ENCODE results near the gene ARHGEF38.

Gene ARHGEF38

DNA sequence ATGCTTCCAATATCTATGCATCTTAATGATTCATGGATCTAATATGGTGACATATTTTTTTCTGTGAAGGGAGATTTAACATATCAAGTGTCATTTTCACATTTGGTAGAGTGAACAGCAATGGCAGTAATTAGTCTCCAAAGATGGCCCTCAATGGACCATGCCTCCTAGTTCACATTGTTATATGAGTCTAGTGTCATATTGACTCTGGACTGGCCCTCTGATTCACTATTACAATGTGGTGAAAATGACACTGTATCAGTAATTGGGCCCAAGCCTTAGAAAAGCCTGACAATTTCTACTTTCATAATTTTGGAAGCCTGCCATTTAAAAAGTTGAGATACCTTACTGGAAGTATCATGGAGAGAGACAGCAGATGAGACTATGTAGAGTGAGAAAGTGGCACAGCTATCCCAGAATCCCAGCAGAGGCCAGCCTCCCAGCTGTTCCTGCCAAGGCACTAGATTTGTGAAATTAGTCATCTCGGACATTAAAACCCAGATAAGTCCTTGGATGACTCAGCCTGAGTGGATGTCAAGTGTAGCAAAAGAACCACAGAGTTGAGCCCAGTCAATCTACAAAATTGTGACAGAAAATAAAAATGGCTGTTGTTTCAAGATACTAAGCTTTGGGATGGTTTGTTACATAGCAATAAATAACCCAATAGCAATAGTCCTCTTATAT lies 68.4 kb downstream of the ARHGEF38 start:
- H3K36me3 ChIP-seq (ENCODE audit: control insufficient read depth, low read depth, low read length) = no peaks in the 10 kb centered on the region
- H3K27ac ChIP-seq (ENCODE audit: low read length) = no peak overlapping the region
- H3K9ac ChIP-seq (ENCODE audit: low read length) = no peak overlapping the region
- no peak overlapping the region for H3K4me3 ChIP-seq (ENCODE audit: low read length)
- H3K27me3 ChIP-seq (ENCODE audit: control insufficient read depth, insufficient read depth, low read length) = no peaks in the 10 kb centered on the region
- H3K4me1 ChIP-seq (ENCODE audit: control insufficient read depth, low read depth, low read length) = no peaks in the 10 kb centered on the region
- no peaks in the 10 kb centered on the region for H3K9me3 ChIP-seq (ENCODE audit: control insufficient read depth, low read depth, low read length)

DNA sequence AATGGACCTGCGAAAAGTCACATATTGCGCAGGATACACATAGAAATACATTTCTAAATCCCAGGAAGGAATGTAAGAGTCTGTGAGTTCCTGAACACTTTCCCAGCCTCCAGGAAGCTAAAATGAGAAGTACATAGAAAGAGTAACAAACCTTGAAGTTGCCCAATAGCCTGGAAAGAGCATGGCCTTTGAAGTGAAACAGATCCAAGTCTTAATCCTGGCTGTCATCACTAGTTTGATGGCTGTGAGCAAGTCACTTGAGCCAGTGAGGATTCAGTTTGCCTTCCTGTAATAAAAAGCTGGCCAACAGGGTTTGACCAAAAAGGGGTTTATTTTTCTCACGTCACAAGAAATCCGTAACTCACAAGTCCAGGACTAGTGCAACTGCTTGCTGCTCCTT lies 69.8 kb downstream of the ARHGEF38 start:
- H3K4me3 ChIP-seq (ENCODE audit: low read length) = no peak overlapping the region
- no peaks in the 10 kb centered on the region for H3K4me1 ChIP-seq (ENCODE audit: control insufficient read depth, low read depth, low read length)
- H3K9me3 ChIP-seq (ENCODE audit: control insufficient read depth, low read depth, low read length) = no peaks in the 10 kb centered on the region
- no peaks in the 10 kb centered on the region for H3K27me3 ChIP-seq (ENCODE audit: control insufficient read depth, insufficient read depth, low read length)
- no peak overlapping the region for H3K27ac ChIP-seq (ENCODE audit: low read length)
- no peak overlapping the region for H3K9ac ChIP-seq (ENCODE audit: low read length)
- H3K36me3 ChIP-seq (ENCODE audit: control insufficient read depth, low read depth, low read length) = no peaks in the 10 kb centered on the region

DNA sequence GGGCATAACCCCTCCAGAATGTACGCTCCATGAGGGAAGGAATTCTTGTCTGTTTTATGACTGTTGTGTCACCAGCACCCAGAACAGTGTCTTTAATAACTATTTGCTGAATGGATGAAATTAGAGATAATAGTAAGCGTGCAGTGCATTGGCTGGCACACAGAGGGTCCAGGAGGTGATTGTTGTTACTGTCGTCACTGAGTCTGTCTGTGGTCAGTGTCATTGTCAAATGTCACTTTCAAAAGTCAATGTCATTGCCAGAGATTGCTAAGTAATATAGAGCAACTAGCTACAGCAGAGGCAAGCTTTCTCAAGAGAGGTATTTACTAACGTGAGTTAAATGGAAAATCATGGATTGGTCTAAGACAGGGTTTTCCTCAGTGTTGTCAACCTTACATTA lies 70.7 kb downstream of the ARHGEF38 start:
- Histone ChIP-seq H3K27me3 (ENCODE audit: control insufficient read depth, insufficient read depth, low read length) (no peaks in the 10 kb centered on the region), H3K36me3 (ENCODE audit: control insufficient read depth, low read depth, low read length) (no peaks in the 10 kb centered on the region), H3K4me3 (ENCODE audit: low read length) (no peak overlapping the region), H3K27ac (ENCODE audit: low read length) (no peak overlapping the region), H3K4me1 (ENCODE audit: control insufficient read depth, low read depth, low read length) (no peaks in the 10 kb centered on the region), H3K9me3 (ENCODE audit: control insufficient read depth, low read depth, low read length) (no peaks in the 10 kb centered on the region), H3K9ac (ENCODE audit: low read length) (no peak overlapping the region)

DNA sequence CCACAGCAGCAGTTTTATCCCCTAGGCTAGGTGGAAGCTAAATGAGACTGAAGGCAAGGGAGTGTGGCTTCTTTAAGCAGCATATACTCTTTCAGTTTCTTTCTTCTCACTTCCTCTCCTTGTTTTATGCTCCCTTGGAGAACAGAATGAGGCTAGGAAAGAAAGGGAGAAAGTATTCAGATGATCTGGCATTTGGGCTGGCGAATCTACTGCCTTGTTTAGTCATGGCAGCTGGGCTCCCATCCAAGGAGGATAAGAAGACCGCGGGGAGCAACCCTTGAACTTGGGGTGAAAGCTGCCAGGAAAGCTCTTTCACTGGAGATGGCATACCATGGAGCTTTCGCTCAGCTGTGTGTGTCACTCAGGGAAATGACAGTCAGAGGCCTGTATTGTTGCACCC lies 72.1 kb downstream of the ARHGEF38 start:
- Histone ChIP-seq H3K36me3 (ENCODE audit: control insufficient read depth, low read depth, low read length) (no peaks in the 10 kb centered on the region), H3K27me3 (ENCODE audit: control insufficient read depth, insufficient read depth, low read length) (no peaks in the 10 kb centered on the region), H3K27ac (ENCODE audit: low read length) (no peak overlapping the region), H3K9ac (ENCODE audit: low read length) (no peak overlapping the region), H3K4me1 (ENCODE audit: control insufficient read depth, low read depth, low read length) (no peaks in the 10 kb centered on the region), H3K4me3 (ENCODE audit: low read length) (no peak overlapping the region), H3K9me3 (ENCODE audit: control insufficient read depth, low read depth, low read length) (no peaks in the 10 kb centered on the region)

DNA sequence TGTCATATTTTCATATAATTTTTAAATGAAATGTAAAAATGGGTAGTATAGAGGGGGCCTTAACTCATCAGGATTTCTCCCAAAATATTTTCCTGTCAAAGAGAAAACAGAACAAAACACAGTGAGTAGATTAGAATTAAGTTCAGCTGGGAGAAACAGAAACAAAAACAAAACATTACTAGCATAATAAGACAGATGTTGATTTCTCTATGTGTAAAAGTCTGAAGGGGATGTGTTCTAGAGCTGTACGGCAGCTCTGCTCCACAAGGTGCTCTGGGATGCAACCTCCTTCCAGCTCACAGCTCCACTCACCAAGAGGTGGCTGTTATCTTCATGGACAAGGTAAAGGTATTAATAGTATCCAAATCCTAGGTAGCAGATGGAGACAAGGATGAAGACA lies 72.8 kb downstream of the ARHGEF38 start:
- Histone ChIP-seq H3K27me3 (ENCODE audit: control insufficient read depth, insufficient read depth, low read length) (no peaks in the 10 kb centered on the region), H3K4me3 (ENCODE audit: low read length) (no peak overlapping the region), H3K27ac (ENCODE audit: low read length) (no peak overlapping the region), H3K9ac (ENCODE audit: low read length) (no peak overlapping the region), H3K9me3 (ENCODE audit: control insufficient read depth, low read depth, low read length) (no peaks in the 10 kb centered on the region), H3K36me3 (ENCODE audit: control insufficient read depth, low read depth, low read length) (no peaks in the 10 kb centered on the region), H3K4me1 (ENCODE audit: control insufficient read depth, low read depth, low read length) (no peaks in the 10 kb centered on the region)

DNA sequence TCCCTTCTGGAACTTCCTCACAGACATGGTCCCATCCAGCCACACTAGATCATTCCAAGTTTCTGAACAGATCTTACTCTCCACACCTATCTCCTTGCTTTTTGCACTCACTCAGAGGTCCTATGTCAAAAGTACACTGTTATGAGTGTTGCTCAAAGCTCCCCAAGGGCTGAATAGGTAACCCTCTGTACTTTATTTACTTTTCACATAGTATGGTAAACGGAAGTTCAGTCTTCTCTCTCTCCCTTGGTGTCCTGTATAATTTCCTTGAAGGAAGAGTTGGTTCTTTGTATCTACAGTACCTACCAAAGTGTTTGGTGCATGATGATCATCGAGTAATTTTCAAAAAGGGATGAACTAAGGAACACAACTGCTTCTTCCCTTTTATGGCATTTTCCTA lies 74.4 kb downstream of the ARHGEF38 start:
- no peak overlapping the region for H3K9ac ChIP-seq (ENCODE audit: low read length)
- H3K27me3 ChIP-seq (ENCODE audit: control insufficient read depth, insufficient read depth, low read length) = no peaks in the 10 kb centered on the region
- no peaks in the 10 kb centered on the region for H3K36me3 ChIP-seq (ENCODE audit: control insufficient read depth, low read depth, low read length)
- H3K27ac ChIP-seq (ENCODE audit: low read length) = no peak overlapping the region
- no peak overlapping the region for H3K4me3 ChIP-seq (ENCODE audit: low read length)
- no peaks in the 10 kb centered on the region for H3K9me3 ChIP-seq (ENCODE audit: control insufficient read depth, low read depth, low read length)
- H3K4me1 ChIP-seq (ENCODE audit: control insufficient read depth, low read depth, low read length) = no peaks in the 10 kb centered on the region

DNA sequence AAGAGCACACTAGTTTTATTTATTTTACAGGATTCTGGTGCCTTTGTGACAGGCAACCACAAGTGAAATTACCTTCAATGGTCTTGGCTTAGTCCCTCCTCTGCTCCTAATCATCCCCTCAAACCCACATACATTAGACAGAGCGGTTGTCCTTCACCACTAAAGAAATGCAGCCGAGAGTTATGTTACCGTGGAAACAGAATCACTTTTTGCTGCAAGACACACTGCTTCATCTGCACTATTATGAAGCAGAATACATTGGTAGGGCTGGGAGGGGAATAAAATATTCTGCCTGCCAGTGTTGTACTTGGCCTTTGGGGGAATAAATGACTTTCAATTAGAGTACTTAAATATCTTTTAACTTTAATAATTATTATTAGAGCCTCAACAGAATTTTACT lies 75.2 kb downstream of the ARHGEF38 start:
- Histone ChIP-seq H3K4me3 (ENCODE audit: low read length) (no peak overlapping the region), H3K27ac (ENCODE audit: low read length) (no peak overlapping the region), H3K9me3 (ENCODE audit: control insufficient read depth, low read depth, low read length) (no peaks in the 10 kb centered on the region), H3K4me1 (ENCODE audit: control insufficient read depth, low read depth, low read length) (no peaks in the 10 kb centered on the region), H3K36me3 (ENCODE audit: control insufficient read depth, low read depth, low read length) (no peaks in the 10 kb centered on the region), H3K27me3 (ENCODE audit: control insufficient read depth, insufficient read depth, low read length) (no peaks in the 10 kb centered on the region), H3K9ac (ENCODE audit: low read length) (no peak overlapping the region)

DNA sequence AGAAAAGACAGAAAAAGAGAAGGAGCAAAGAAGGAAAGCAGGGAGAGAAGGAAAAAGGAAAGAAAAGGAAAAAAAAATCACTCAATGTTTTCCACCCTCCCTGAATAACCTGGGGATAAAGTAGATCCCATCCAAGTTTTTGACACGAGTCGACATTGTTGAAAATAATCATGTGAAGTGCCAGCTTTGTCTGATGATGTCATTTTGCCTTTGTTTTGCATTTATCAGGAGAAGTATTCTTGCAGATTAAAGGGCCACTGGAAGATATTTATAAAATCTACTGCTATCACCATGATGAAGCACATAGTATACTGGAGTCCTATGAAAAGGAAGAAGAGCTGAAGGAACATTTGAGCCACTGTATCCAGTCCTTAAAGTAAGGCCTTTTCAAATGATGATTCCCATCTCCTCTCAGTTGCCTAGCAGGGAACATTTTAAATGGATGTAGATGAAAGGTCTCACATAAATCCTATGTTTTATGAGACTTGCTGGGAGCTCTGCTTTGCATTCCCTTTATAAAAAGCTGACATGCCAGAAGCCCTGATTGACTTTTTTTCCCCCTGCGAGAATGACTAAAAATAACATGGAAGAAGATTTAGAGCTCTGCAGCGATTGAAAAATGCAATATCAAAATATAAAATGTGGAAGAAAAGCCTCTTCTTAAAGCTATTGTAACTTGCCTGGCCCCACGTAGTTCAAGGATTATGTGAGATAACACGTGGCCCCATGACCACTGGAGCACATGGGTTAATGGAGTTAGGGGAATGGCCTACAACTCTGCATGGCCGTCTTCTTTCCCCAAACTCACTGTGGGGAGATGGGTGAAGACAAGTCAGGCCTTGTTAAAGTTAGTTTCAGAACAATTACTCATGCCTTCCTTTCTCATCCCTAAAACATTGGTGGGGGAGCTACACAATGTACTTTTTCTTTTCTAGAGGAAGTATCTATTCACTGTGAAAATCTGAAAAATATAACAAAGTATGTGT lies 78.5 kb downstream of the ARHGEF38 start:
- H3K4me3 ChIP-seq (ENCODE audit: low read length) = no peak overlapping the region
- H3K9ac ChIP-seq (ENCODE audit: low read length) = no peak overlapping the region
- H3K36me3 ChIP-seq (ENCODE audit: control insufficient read depth, low read depth, low read length) = no peaks in the 10 kb centered on the region
- H3K4me1 ChIP-seq (ENCODE audit: control insufficient read depth, low read depth, low read length) = no peaks in the 10 kb centered on the region
- no peaks in the 10 kb centered on the region for H3K9me3 ChIP-seq (ENCODE audit: control insufficient read depth, low read depth, low read length)
- no peak overlapping the region for H3K27ac ChIP-seq (ENCODE audit: low read length)
- no peaks in the 10 kb centered on the region for H3K27me3 ChIP-seq (ENCODE audit: control insufficient read depth, insufficient read depth, low read length)

DNA sequence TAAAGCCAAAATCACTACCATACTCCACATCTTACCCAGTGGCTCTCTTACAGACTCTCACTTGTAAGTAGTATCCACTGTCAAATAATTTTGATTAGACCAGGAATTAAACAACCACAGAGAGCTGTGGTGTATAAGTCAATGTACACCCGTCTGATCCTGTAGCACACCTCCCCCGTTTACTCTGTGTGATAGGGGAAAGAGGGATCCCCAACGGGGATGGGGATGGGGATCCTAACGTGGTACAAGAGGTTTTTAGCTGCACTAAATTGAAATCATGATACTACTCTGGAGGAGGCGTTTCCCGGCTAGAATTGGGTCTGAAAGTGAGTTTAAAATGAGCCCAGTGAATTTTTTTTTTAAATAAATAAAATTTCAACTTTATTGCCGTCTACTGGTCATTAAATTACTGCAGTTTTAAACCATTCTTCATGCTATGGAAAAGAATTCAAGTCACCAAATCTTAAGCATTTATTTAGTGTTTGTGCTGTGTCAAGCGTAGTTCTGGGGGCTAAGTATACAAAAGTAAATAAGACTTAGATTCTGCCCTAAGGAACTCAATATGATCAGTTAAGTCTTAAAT lies 79.5 kb downstream of the ARHGEF38 start:
- no peaks in the 10 kb centered on the region for H3K9me3 ChIP-seq (ENCODE audit: control insufficient read depth, low read depth, low read length)
- no peak overlapping the region for H3K27ac ChIP-seq (ENCODE audit: low read length)
- no peak overlapping the region for H3K9ac ChIP-seq (ENCODE audit: low read length)
- H3K4me1 ChIP-seq (ENCODE audit: control insufficient read depth, low read depth, low read length) = no peaks in the 10 kb centered on the region
- no peak overlapping the region for H3K4me3 ChIP-seq (ENCODE audit: low read length)
- H3K36me3 ChIP-seq (ENCODE audit: control insufficient read depth, low read depth, low read length) = no peaks in the 10 kb centered on the region
- no peaks in the 10 kb centered on the region for H3K27me3 ChIP-seq (ENCODE audit: control insufficient read depth, insufficient read depth, low read length)

DNA sequence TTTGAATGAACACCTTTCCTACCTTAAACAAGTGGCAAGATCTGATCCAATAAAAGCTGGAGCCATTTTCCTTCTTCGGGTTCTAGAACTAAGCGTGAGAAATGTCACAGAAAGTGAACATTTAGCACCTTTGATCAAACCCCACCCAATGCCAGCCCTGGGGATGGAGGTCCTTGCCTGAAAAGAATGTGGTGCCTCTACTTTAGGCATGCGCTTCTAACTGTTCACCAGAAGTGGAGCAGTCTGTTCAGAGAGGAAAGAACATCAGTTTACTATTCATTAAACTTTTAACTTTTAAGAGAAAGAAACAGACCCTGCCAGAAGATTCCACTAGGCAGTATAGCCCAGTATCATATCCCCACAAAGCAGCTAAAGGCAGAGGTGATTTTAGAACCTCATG lies 80.2 kb downstream of the ARHGEF38 start:
- Histone ChIP-seq H3K9me3 (ENCODE audit: control insufficient read depth, low read depth, low read length) (no peaks in the 10 kb centered on the region), H3K27ac (ENCODE audit: low read length) (no peak overlapping the region), H3K27me3 (ENCODE audit: control insufficient read depth, insufficient read depth, low read length) (no peaks in the 10 kb centered on the region), H3K4me1 (ENCODE audit: control insufficient read depth, low read depth, low read length) (peaks cover 3% of the 10 kb centered on the region), H3K4me3 (ENCODE audit: low read length) (no peak overlapping the region), H3K36me3 (ENCODE audit: control insufficient read depth, low read depth, low read length) (no peaks in the 10 kb centered on the region), H3K9ac (ENCODE audit: low read length) (no peak overlapping the region)

DNA sequence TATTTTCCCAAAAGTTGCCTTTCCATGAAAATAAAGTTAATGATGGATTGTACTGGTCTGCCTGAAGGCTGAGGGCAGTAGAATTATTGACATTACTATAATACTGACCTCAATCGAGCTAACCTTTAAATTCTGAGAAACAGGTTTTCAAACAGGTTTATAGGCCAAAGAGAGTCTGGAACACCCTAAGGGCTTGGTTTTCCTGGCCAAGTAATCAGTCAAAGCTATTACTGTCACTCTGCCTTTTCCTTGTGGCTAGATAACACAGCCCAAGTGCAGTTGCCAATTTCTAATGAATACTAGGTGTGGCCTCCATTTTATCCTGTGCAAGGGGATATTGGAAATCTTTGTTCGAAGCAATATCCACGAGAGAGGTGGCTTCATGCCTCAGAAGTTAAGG lies 80.8 kb downstream of the ARHGEF38 start:
- Histone ChIP-seq H3K36me3 (ENCODE audit: control insufficient read depth, low read depth, low read length) (no peaks in the 10 kb centered on the region), H3K27me3 (ENCODE audit: control insufficient read depth, insufficient read depth, low read length) (no peaks in the 10 kb centered on the region), H3K9ac (ENCODE audit: low read length) (no peak overlapping the region), H3K4me1 (ENCODE audit: control insufficient read depth, low read depth, low read length) (peaks cover 6% of the 10 kb centered on the region), H3K4me3 (ENCODE audit: low read length) (no peak overlapping the region), H3K27ac (ENCODE audit: low read length) (no peak overlapping the region), H3K9me3 (ENCODE audit: control insufficient read depth, low read depth, low read length) (no peaks in the 10 kb centered on the region)
